ENCODE data around the gene TBC1D21.

Gene TBC1D21

GRCh38 chr15:73867426-73867825 lies 5.9 kb upstream of the TBC1D21 start (continued):
- no peak for TF ChIP-seq ZNF518A (tag by site-specific recombination; conservative IDR thresholded peaks at IDR 0.05; ENCODE audit: low read depth)
- no peak for TF ChIP-seq PRDM4 (tag by site-specific recombination; IDR thresholded peaks at IDR 0.05)
- TF ChIP-seq KLF16 (tag by site-specific recombination; IDR thresholded peaks at IDR 0.05), result no peak
- TF ChIP-seq SCRT1 (tag by site-specific recombination; IDR thresholded peaks at IDR 0.05; ENCODE audit: borderline replicate concordance), result no peak
- TF ChIP-seq ZNF555 (tag by site-specific recombination; conservative IDR thresholded peaks at IDR 0.05), result no peak
- TF ChIP-seq ZNF239 (tag by site-specific recombination; IDR thresholded peaks at IDR 0.05), result no peak
- TF ChIP-seq ZNF223 (tag by site-specific recombination; IDR thresholded peaks at IDR 0.05), result no peak
- TF ChIP-seq REST (tag by site-specific recombination; IDR thresholded peaks at IDR 0.05), result no peak
- no peak for TF ChIP-seq ZNF747 (tag by site-specific recombination; IDR thresholded peaks at IDR 0.05)

- ChIA-PET POLR2A (no interaction called here), CTCF (interaction anchor here (0.6 to 2.4 kb wide), 4 partner anchors 11 to 1391 kb away, joined by 3 to 6 read pairs (median 4); no protein-coding TSS in a partner anchor)
These were observed 5.4 kb upstream of the TBC1D21 start for GRCh38 chr15:73867956-73868355.

More at GRCh38 chr15:73867956-73868355, 5.4 kb upstream of the TBC1D21 start:
- Histone ChIP-seq H3K9me3 (ENCODE audit: control insufficient read depth, insufficient read depth, low read depth, low read length) (no peaks in the 10 kb centered on the region; the same call in 1 of the 2 replicates), H3K4me3 (ENCODE audit: low read depth, low read length) (no peak overlapping the region), H3K4me1 (ENCODE audit: control insufficient read depth, insufficient read depth, low read length) (peaks cover 5% of the 10 kb centered on the region; the same call in 1 of the 2 replicates), H3K27ac (ENCODE audit: extremely low read depth, low read depth, low read length) (no peak overlapping the region), H3K36me3 (ENCODE audit: control insufficient read depth in 2 of 2, insufficient read depth in 1 of 2, low read length in 2 of 2) (no peaks in the 10 kb centered on the region)
- no peak for TF ChIP-seq ZNF670 (tag by site-specific recombination; IDR thresholded peaks at IDR 0.05; ENCODE audit: low read depth)
- no peak for TF ChIP-seq ZNF354C (tag by site-specific recombination; IDR thresholded peaks at IDR 0.05; ENCODE audit: borderline replicate concordance, low read depth)
- TF ChIP-seq ZNF416 (tag by site-specific recombination; IDR thresholded peaks at IDR 0.05), result no peak
- TF ChIP-seq GLI2 (tag by site-specific recombination; IDR thresholded peaks at IDR 0.05; ENCODE audit: borderline replicate concordance, low read depth), result no peak
- no peak for TF ChIP-seq ZBTB49 (tag by site-specific recombination; IDR thresholded peaks at IDR 0.05; ENCODE audit: low read depth)
- no peak for TF ChIP-seq ZNF155 (tag by site-specific recombination; IDR thresholded peaks at IDR 0.05)
- no peak for TF ChIP-seq ZNF677 (tag by site-specific recombination; IDR thresholded peaks at IDR 0.05)
- no peak for TF ChIP-seq ZNF621 (tag by site-specific recombination; IDR thresholded peaks at IDR 0.05)
- no peak for TF ChIP-seq HOXC10 (CRISPR knock-in tag; IDR thresholded peaks at IDR 0.05)
- no peak for TF ChIP-seq WT1 (tag by site-specific recombination; IDR thresholded peaks at IDR 0.05)
- TF ChIP-seq ZNF449 (tag by site-specific recombination; IDR thresholded peaks at IDR 0.05), result no peak

All from HEK293 (cell line).